ENCODE results near the gene ABCA5. TPM values are rescaled to one million over a fixed set of nuclear protein-coding genes. Genes with fewer than 3 reads are reported as not detected.

Gene ABCA5
- total RNA-seq, 1 experiment from 2014 or later, result 4.5 TPM

GRCh38 chr17:69268543-69269014 is 58.4 kb downstream of the ABCA5 start:
- Histone ChIP-seq H3T11ph (ENCODE audit: low read length) (no peak overlapping the region), H4K8ac (replicated peaks; ENCODE audit: insufficient read length, low read depth, low read length) (no peak overlapping the region), H2AFZ (ENCODE audit: low read length) (no peak overlapping the region), H3K27me3 (ENCODE audit: insufficient read depth, low read length) (no peaks in the 10 kb centered on the region), H3K4me1 (ENCODE audit: insufficient read depth, low read length) (no peaks in the 10 kb centered on the region), H4K5ac (ENCODE audit: insufficient read length, low read depth, low read length) (no peak overlapping the region), H3K14ac (ENCODE audit: insufficient read depth, low read length) (no peak overlapping the region), H2BK120ac (ENCODE audit: low read depth, low read length, poor library complexity, severe bottlenecking) (no peak overlapping the region), H3K79me2 (ENCODE audit: insufficient read depth, low read length) (no peaks in the 10 kb centered on the region), H3K23ac (ENCODE audit: insufficient read length, low read depth, low read length) (no peak overlapping the region), H3K4me2 (ENCODE audit: insufficient read depth, insufficient read length, low read length) (no peak overlapping the region), H4K91ac (ENCODE audit: insufficient read length, low read depth, low read length) (no peak overlapping the region), H2BK20ac (ENCODE audit: low read depth, low read length, poor library complexity, severe bottlenecking) (no peak overlapping the region), H2BK15ac (ENCODE audit: low read depth, low read length) (no peak overlapping the region), H3K23me2 (ENCODE audit: insufficient read length, low read depth, low read length, poor library complexity, severe bottlenecking) (no peaks in the 10 kb centered on the region), H3K4ac (ENCODE audit: low read depth, low read length) (no peak overlapping the region), H2BK12ac (ENCODE audit: insufficient read length, low read depth, low read length) (no peak overlapping the region), H2AK5ac (ENCODE audit: insufficient read length, low read length) (no peak overlapping the region), H3K9me3 (ENCODE audit: control insufficient read depth, low read depth, low read length) (no peaks in the 10 kb centered on the region), H3K18ac (ENCODE audit: insufficient read length, low read depth, low read length) (no peak overlapping the region), H4K20me1 (ENCODE audit: control insufficient read depth, insufficient read depth, insufficient read length) (no peaks in the 10 kb centered on the region), H3K27ac (ENCODE audit: insufficient read length, low read depth, low read length) (no peak overlapping the region), H3K9ac (ENCODE audit: extremely low read depth, insufficient read length, low read length) (no peak overlapping the region), H2BK5ac (ENCODE audit: insufficient read length, low read length) (no peak overlapping the region), H3K79me1 (ENCODE audit: insufficient read depth, low read depth, low read length, poor library complexity, severe bottlenecking) (no peaks in the 10 kb centered on the region), H3K56ac (ENCODE audit: insufficient read length, low read depth, low read length) (no peak overlapping the region)
- no peaks in the 10 kb centered on the region for H3K27me3 Mint-ChIP-seq (ENCODE audit: low read depth)
- no peak overlapping the region for H3K4me3 Mint-ChIP-seq
- no peaks in the 10 kb centered on the region for H3K36me3 Mint-ChIP-seq (ENCODE audit: insufficient read depth in 1 of 3, low read depth in 3 of 3)
- H3K4me1 Mint-ChIP-seq, result no peaks in the 10 kb centered on the region
- DNase-seq, result no peak
- TF ChIP-seq CTCF (conservative IDR thresholded peaks at IDR 0.05), result no peak
- H3K27ac Mint-ChIP-seq, result no peak overlapping the region; a peak in 2 of 7 replicates
- no CpG with 5 or more reads among the region's 5 CpGs for WGBS (ENCODE audit: extremely low coverage, insufficient read length, low lambda C conversion rate)
- H3K9me3 Mint-ChIP-seq, result no peaks in the 10 kb centered on the region

Measured in H9 (cell line).